ENCODE measurements around the gene CKAP5.
A peak's percentile ranks its signal among the peaks of the same experiment; 100 is the strongest.
"Not testable (repeated sequence)": the region's sequence is repeated elsewhere in the genome, so short reads cannot be mapped to it uniquely, and the experiment has no call there.

The CKAP5 gene

GRCh38 chr11:46855167-46855566 lies 9.1 kb upstream of the CKAP5 start:
- no peak for DNase-seq (ENCODE audit: low read depth)

- no peak for DNase-seq (ENCODE audit: low read depth)
Measured at GRCh38 chr11:46850829-46851380, 4.8 kb upstream of the CKAP5 start.

GRCh38 chr11:46849631-46850030 lies 3.6 kb upstream of the CKAP5 start:
- no peak for DNase-seq (ENCODE audit: low read depth)

GRCh38 chr11:46846510-46846830 lies 390 bp upstream of the CKAP5 start:
- no peak for DNase-seq (ENCODE audit: low read depth)

- DNase-seq (ENCODE audit: low read depth): no peak
Measured at GRCh38 chr11:46845440-46845739, 690 bp downstream of the CKAP5 start.

GRCh38 chr11:46840116-46840515 lies 6.0 kb downstream of the CKAP5 start:
- no peak for DNase-seq (ENCODE audit: low read depth)

GRCh38 chr11:46838501-46838900 lies 7.6 kb downstream of the CKAP5 start:
- DNase-seq (ENCODE audit: low read depth): no peak

- DNase-seq (ENCODE audit: low read depth): no peak
Measured at GRCh38 chr11:46837860-46838259, 8.2 kb downstream of the CKAP5 start.

GRCh38 chr11:46836870-46837269 lies 9.2 kb downstream of the CKAP5 start:
- no peak for DNase-seq (ENCODE audit: low read depth)

GRCh38 chr11:46836431-46836830 lies 9.6 kb downstream of the CKAP5 start:
- no peak for DNase-seq (ENCODE audit: low read depth)

GRCh38 chr11:46835897-46836296 lies 10.2 kb downstream of the CKAP5 start:
- DNase-seq (ENCODE audit: low read depth): no peak

GRCh38 chr11:46834821-46835220 lies 11.3 kb downstream of the CKAP5 start:
- DNase-seq (ENCODE audit: low read depth): no peak

- DNase-seq (ENCODE audit: low read depth): no peak
Measured at GRCh38 chr11:46832511-46833214, 13.4 kb downstream of the CKAP5 start.

GRCh38 chr11:46827995-46828394 lies 18.1 kb downstream of the CKAP5 start:
- DNase-seq (ENCODE audit: low read depth): no peak

GRCh38 chr11:46826310-46827044 lies 19.6 kb downstream of the CKAP5 start:
- peak; percentile 72 for DNase-seq (ENCODE audit: low read depth)

- no peak for DNase-seq (ENCODE audit: low read depth)
Measured at GRCh38 chr11:46808799-46809431, 37.2 kb downstream of the CKAP5 start.

- no peak for DNase-seq (ENCODE audit: low read depth)
Measured at GRCh38 chr11:46801694-46802470, 44.2 kb downstream of the CKAP5 start.

- DNase-seq (ENCODE audit: low read depth): no peak
Measured at GRCh38 chr11:46800177-46800576, 45.9 kb downstream of the CKAP5 start.

- not testable (repeated sequence) for DNase-seq (ENCODE audit: low read depth)
Measured at GRCh38 chr11:46799725-46800124, 46.4 kb downstream of the CKAP5 start.

- no peak for DNase-seq (ENCODE audit: low read depth)
Measured at GRCh38 chr11:46778416-46778815, 67.7 kb downstream of the CKAP5 start.

GRCh38 chr11:46776878-46777277 lies 69.2 kb downstream of the CKAP5 start:
- no peak for DNase-seq (ENCODE audit: low read depth)

- DNase-seq (ENCODE audit: low read depth): no peak
Measured at GRCh38 chr11:46769636-46770221, 76.4 kb downstream of the CKAP5 start.
